Nephron (organoid): ENCODE data around the gene PRKG1.

Experiments
- H3K27ac Mint-ChIP-seq, 3 experiments: 2 replicates each; pipeline ENCODE4 v1.8.0; 2020; ENCODE audit warnings: mixed read lengths in 3 of 3, mild to moderate bottlenecking in 2 of 3, moderate library complexity in 1 of 3
- H3K27me3 Mint-ChIP-seq: 2 replicates; pipeline ENCODE4 v1.8.0; 2021; ENCODE audit warnings: low read depth, mild to moderate bottlenecking, moderate library complexity, mixed read lengths
- H3K36me3 Mint-ChIP-seq: 2 replicates; pipeline ENCODE4 v1.8.0; 2020; ENCODE audit warnings: low read depth, mixed read lengths
- H3K4me1 Mint-ChIP-seq: 2 replicates; pipeline ENCODE4 v1.8.0; 2020; ENCODE audit warnings: mixed read lengths
- H3K4me3 Mint-ChIP-seq, 3 experiments: 2 replicates each; pipeline ENCODE4 v1.8.0; 2020; ENCODE audit warnings: mild to moderate bottlenecking in 3 of 3, mixed read lengths in 3 of 3, moderate library complexity in 2 of 3
- H3K9me3 Mint-ChIP-seq: 2 replicates; pipeline ENCODE4 v1.8.0; 2020; ENCODE audit warnings: mixed read lengths
- TF ChIP-seq, protein P1 (sequence below), 3 experiments: fragments of 200-600 bp; sonication (generic); IDR thresholded peaks; one replicate each; pipeline ENCODE4 v1.5.0; 2021; ENCODE audit warnings: antibody characterized with exemption in 3 of 3; ENCODE audit not compliant: unreplicated experiment in 3 of 3

PRKG1 gene

DNA sequence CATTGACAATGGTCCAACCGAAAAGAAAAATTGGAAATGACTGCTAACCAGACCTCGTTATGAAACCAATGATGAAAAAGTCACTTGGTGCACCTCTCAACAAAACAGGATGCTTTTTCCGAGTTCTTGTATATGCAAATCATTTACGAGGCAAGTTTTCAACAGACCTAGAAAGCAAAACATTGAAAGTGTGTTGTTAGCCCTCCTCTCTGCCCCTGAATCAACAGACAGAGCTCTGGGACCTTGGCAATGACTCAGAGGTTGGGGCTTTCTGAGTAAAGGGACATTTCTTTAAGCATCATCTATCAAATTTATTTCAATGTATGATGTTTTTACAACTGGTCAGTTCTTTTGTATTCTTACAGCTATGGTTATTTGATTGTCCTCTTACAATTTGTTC, 1223.5 kb downstream of the PRKG1 start:
- TF ChIP-seq, protein P1, sequence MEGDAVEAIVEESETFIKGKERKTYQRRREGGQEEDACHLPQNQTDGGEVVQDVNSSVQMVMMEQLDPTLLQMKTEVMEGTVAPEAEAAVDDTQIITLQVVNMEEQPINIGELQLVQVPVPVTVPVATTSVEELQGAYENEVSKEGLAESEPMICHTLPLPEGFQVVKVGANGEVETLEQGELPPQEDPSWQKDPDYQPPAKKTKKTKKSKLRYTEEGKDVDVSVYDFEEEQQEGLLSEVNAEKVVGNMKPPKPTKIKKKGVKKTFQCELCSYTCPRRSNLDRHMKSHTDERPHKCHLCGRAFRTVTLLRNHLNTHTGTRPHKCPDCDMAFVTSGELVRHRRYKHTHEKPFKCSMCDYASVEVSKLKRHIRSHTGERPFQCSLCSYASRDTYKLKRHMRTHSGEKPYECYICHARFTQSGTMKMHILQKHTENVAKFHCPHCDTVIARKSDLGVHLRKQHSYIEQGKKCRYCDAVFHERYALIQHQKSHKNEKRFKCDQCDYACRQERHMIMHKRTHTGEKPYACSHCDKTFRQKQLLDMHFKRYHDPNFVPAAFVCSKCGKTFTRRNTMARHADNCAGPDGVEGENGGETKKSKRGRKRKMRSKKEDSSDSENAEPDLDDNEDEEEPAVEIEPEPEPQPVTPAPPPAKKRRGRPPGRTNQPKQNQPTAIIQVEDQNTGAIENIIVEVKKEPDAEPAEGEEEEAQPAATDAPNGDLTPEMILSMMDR (IDR thresholded peaks at IDR 0.05; ENCODE audit: unreplicated experiment in 3 of 3) = no peak
- Mint-ChIP-seq H3K9me3 (peaks cover 2% of the 10 kb centered on the region), H3K4me3 (no peak overlapping the region), H3K36me3 (no peaks in the 10 kb centered on the region), H3K27me3 (no peaks in the 10 kb centered on the region), H3K4me1 (no peaks in the 10 kb centered on the region), H3K27ac (no peak overlapping the region)

DNA sequence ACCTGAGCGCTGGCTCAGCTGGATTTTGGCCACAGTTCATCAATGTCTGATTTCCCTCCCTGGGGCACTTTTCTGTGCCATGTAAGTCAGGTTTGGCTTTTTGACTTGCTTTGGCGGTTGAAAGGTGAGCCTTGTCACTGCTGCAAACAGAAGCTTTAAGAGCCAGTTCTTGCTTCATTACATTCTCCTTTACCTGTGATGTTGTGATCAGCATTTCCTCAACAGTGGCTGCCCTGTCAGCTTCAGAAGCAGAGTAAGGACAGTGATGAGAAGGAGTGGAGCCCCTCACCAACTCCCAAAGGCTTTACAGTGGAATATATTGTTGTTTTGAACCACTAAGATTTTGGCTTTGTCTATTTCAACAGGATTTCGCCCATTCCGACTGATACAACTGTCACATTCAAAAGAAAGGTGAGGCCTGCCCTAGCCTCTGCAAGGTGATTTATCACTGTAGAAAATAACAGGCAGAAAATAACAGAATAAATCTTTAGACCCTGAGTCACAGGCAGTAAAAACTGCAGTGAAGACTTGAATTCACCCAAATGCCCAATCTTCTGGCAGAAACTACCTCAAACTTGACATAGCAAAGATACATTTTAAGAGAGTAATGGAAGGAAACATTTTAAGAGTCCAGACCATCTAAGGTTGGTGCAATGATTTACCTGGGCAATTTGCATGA, 1226.5 kb downstream of the PRKG1 start:
- no peak overlapping the region for H3K27ac Mint-ChIP-seq
- TF ChIP-seq, protein P1 (IDR thresholded peaks at IDR 0.05; ENCODE audit: unreplicated experiment in 3 of 3) = no peak
- no peaks in the 10 kb centered on the region for H3K27me3 Mint-ChIP-seq
- H3K9me3 Mint-ChIP-seq = peaks cover 2% of the 10 kb centered on the region
- H3K4me3 Mint-ChIP-seq = no peak overlapping the region
- no peaks in the 10 kb centered on the region for H3K36me3 Mint-ChIP-seq
- no peaks in the 10 kb centered on the region for H3K4me1 Mint-ChIP-seq

DNA sequence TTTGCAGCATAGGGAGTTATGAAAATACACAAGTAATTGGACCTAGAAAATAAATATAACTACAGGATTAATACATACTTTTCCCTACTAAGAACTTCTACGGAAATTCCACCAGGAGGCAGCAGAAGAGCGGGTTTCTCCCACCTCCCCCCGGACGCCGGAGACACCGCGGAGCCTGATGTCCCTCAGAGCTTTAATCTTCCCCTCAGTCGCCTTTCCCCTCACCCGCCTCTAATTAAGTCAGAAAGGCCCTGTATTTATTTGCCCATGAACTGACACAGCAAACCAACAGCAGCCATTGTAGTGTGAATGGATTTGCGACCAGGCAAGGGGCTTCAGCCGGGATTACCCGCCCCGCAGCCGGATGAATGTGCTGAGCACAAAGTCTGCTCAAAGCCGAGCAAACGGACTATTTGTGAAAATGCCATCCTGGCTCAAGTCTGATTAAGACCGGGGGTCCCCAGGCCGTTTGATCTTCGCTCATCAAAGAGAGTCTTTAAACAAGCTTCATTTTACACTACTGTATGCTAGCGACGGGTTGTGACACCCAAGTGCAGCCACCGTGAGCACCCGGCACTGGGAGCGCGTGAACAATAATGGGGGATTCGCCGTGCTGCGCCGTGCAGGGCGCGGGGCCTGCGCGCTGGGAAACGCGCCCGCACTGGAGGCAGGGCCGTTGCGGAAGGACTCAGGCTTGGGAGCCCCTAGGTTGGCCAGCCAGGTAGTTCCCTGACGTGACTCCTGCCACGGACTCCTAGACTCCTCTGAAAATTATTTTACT, 1234.2 kb downstream of the PRKG1 start:
- H3K27ac Mint-ChIP-seq = peak overlapping the region; percentile 37 to 69 (median 44)
- peak overlapping the region; percentile 89 to 90 (median 90) for H3K4me3 Mint-ChIP-seq
- no peaks in the 10 kb centered on the region for H3K36me3 Mint-ChIP-seq
- H3K4me1 Mint-ChIP-seq = peaks cover 6% of the 10 kb centered on the region
- peaks cover 47% of the 10 kb centered on the region for H3K27me3 Mint-ChIP-seq
- TF ChIP-seq, protein P1 (IDR thresholded peaks at IDR 0.05; ENCODE audit: unreplicated experiment in 3 of 3) = peak; percentile 76 to 93 (median 84)
- no peaks in the 10 kb centered on the region for H3K9me3 Mint-ChIP-seq

DNA sequence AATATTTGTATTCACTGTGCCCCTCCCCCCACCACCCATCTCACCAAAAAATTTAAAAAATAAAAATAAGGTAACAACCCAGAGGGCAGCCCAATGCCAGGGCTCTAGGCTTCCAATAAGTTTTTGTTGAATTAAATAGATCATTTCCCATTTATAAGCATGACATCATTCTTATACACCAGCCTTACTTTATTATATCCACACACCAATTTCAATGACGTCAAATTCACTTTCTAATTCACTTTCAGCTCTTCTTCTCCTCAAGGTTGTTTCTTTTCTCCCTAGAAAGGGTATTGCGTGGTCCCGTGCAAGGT, 1238.6 kb downstream of the PRKG1 start:
- Mint-ChIP-seq H3K27ac (peak overlapping the region in 2 of 3 experiments; percentile 0 to 2), H3K9me3 (no peaks in the 10 kb centered on the region), H3K36me3 (no peaks in the 10 kb centered on the region)

DNA sequence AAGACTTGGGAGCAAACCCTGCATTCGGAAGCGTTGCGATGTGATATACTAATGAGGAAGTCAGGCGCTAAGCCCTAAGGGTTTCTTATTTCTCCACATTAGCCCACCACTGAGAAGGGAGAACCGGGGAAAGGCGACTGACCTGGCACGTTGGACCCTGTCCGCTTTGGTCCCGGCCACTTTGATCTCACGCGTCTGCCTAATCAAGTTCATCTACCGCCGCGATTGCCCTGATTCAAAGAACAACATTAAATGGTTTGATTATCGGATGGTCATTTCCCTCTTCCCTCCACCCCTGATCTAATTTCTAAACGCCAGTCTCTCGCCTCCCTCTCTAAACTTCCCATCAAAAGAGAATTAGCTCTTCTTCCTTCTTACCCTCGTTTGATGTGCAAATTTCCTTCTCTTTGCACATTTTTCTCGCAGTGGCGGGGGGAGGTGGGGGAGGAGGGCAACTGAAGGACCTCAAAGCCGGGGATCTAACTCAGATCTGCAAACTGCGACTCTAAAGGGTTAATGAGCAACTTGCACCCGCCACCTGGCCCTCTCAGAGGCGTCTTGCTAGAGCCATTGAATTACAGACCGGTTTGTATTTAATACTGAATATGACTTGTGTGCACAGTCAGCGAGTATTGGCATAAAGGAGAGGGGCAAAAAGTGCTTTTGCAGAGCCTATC, 1239.1 kb downstream of the PRKG1 start:
- peak overlapping the region in 2 of 3 experiments; percentile 0 to 2 for H3K27ac Mint-ChIP-seq
- H3K4me1 Mint-ChIP-seq = peaks cover 16% of the 10 kb centered on the region
- H3K36me3 Mint-ChIP-seq = no peaks in the 10 kb centered on the region
- TF ChIP-seq, protein P1 (IDR thresholded peaks at IDR 0.05; ENCODE audit: unreplicated experiment in 3 of 3) = no peak
- peaks cover 83% of the 10 kb centered on the region for H3K27me3 Mint-ChIP-seq
- H3K4me3 Mint-ChIP-seq = peak overlapping the region; percentile 80 to 91 (median 89)
- no peaks in the 10 kb centered on the region for H3K9me3 Mint-ChIP-seq

More for the DNA sequence above, 1238.6 kb downstream of the PRKG1 start:
- Mint-ChIP-seq H3K4me3 (peak overlapping the region; percentile 80 to 91 (median 89)), H3K4me1 (peaks cover 16% of the 10 kb centered on the region), H3K27me3 (peaks cover 87% of the 10 kb centered on the region)
- TF ChIP-seq, protein P1 (IDR thresholded peaks at IDR 0.05; ENCODE audit: unreplicated experiment in 3 of 3) = no peak
